Measurements from ENCODE around the gene SLC39A10. TPM values are rescaled to one million over a fixed set of nuclear protein-coding genes. Genes with fewer than 3 reads are reported as not detected.
A peak's percentile ranks its signal among the peaks of the same experiment; 100 is the strongest.

Gene SLC39A10
- total and polyA plus RNA-seq, 3 donors from 2014 or later = 23.3 to 43.4 (median 34.7) TPM

DNA sequence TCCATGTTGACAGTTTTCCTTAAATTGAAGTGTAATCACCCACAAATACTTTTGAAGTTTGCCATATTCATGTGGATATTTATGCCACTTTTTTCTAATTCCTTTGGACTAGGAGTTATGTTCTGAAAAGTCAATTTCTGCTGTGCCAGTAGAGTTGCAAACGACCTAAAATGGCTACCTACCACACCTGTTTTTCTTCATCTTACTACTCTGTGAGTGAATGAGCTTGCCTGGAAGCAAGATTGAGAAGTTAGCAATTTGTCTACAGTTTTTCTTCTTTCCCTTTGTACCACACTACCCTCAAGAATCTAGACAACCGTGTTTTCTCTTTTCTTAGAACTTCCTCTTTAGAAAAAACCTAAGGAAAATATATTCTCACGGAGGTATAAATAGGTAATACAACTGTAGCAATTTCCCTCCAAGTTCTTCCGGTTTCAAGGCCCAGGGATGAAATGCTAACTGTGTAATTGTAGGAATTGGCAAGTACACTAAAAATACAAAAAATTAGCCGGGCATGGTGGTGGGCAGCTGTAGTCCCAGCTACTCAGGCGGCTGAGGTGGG lies 7.3 kb upstream of the SLC39A10 start:
- H3K9me3 ChIP-seq = no peaks in the 10 kb centered on the region
- TF ChIP-seq POLR2A (IDR thresholded peaks at IDR 0.05) = no peak
- no peak for TF ChIP-seq CTCF (IDR thresholded peaks at IDR 0.05)
- no peak for DNase-seq
- H3K27me3 ChIP-seq = no peaks in the 10 kb centered on the region
- H3K4me1 ChIP-seq = no peaks in the 10 kb centered on the region
- intact Hi-C loops (cut with DNase I; ENCODE audit: low total_unique reads) = no loop called here
- H3K27ac ChIP-seq = no peak overlapping the region
- WGBS, 2 donors = 65 to 75% methylated on average over 6 of the region's 6 CpGs
- no peaks in the 10 kb centered on the region for H3K36me3 ChIP-seq (ENCODE audit: low read depth, missing control alignments)
- no peak overlapping the region for H3K4me3 ChIP-seq

DNA sequence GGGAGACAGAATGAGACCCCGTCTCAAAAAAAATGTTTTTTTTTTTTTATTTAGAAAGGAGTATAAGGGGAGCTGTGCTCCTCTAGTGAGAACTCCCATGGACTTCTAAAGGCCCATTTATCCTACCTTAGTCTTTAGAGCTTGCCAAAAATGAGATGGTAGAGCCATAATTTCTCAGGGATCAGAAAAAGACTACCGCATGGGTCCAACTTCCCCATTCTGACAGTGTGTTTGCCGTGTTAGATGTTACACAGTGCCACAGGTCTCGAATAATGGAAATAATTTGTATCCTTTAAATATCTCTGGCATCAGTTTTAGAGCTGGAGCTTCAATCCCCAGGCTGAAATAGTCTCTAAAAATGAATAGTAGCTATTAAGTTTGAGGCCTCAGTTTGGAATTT lies 6.0 kb upstream of the SLC39A10 start:
- intact Hi-C loops (cut with DNase I; ENCODE audit: low total_unique reads) = no loop called here
- H3K9me3 ChIP-seq = no peaks in the 10 kb centered on the region
- DNase-seq = no peak
- no peak for TF ChIP-seq POLR2A (IDR thresholded peaks at IDR 0.05)
- TF ChIP-seq CTCF (IDR thresholded peaks at IDR 0.05) = no peak
- H3K36me3 ChIP-seq (ENCODE audit: low read depth, missing control alignments) = no peaks in the 10 kb centered on the region
- H3K4me3 ChIP-seq = no peak overlapping the region
- no peak overlapping the region for H3K27ac ChIP-seq
- no peaks in the 10 kb centered on the region for H3K27me3 ChIP-seq
- no peaks in the 10 kb centered on the region for H3K4me1 ChIP-seq
- 80 to 81% methylated on average over 4 of the region's 4 CpGs for WGBS, 2 donors

DNA sequence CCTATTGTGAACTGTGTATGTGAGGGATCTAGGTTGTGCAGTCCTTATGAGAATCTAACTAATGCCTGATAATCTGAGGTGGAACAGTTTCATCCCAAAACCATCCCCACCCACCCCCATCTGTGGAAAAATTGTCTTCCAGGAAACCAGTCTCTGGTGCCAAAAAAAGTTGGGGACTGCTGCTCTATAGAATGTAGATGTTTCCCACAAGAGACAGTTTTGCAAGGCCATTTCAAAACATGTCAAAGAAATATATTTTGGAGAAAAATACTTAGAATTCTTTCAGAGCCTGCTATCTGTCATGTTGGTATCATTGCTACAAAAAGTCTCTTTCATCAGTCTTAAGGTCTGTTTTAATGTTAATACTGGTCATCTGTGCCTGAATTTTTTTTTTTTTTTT lies 4.1 kb upstream of the SLC39A10 start:
- no peaks in the 10 kb centered on the region for H3K4me1 ChIP-seq
- DNase-seq = no peak
- no peak overlapping the region for H3K4me3 ChIP-seq
- TF ChIP-seq POLR2A (IDR thresholded peaks at IDR 0.05) = no peak
- H3K36me3 ChIP-seq (ENCODE audit: low read depth, missing control alignments) = no peaks in the 10 kb centered on the region
- no peaks in the 10 kb centered on the region for H3K27me3 ChIP-seq
- H3K9me3 ChIP-seq = no peaks in the 10 kb centered on the region
- intact Hi-C loops (cut with DNase I; ENCODE audit: low total_unique reads) = no loop called here
- no peak overlapping the region for H3K27ac ChIP-seq

GRCh38 chr2:195656161-195656858 lies 716 bp upstream of the SLC39A10 start:
- Histone ChIP-seq H3K36me3 (ENCODE audit: low read depth, missing control alignments) (no peaks in the 10 kb centered on the region), H3K9me3 (no peaks in the 10 kb centered on the region), H3K4me1 (peaks cover 13% of the 10 kb centered on the region), H3K27me3 (no peaks in the 10 kb centered on the region), H3K4me3 (peak overlapping the region; percentile 90 to 94), H3K27ac (peak overlapping the region; percentile 61 to 99)
- DNase-seq = no peak
- intact Hi-C loops (cut with DNase I; ENCODE audit: low total_unique reads) = no loop called here
- WGBS, 2 donors = 26 to 27% methylated on average over 19 of the region's 19 CpGs
- TF ChIP-seq CTCF (IDR thresholded peaks at IDR 0.05) (no peak), POLR2A (IDR thresholded peaks at IDR 0.05) (no peak)

GRCh38 chr2:195657634-195658540 lies 861 bp downstream of the SLC39A10 start:
- Histone ChIP-seq H3K4me1 (peaks cover 13% of the 10 kb centered on the region), H3K9me3 (no peaks in the 10 kb centered on the region), H3K27ac (peak overlapping the region; percentile 98 to 99), H3K27me3 (no peaks in the 10 kb centered on the region), H3K4me3 (peak overlapping the region; percentile 90 to 94), H3K36me3 (ENCODE audit: low read depth, missing control alignments) (no peaks in the 10 kb centered on the region)
- peak; percentile 90 for DNase-seq
- 0% methylated on average over 6 to 65 of the region's 66 CpGs for WGBS, 2 donors
- intact Hi-C loops (cut with DNase I; ENCODE audit: low total_unique reads) = no loop called here
- no peak for TF ChIP-seq CTCF (IDR thresholded peaks at IDR 0.05)
